Measurements from ENCODE around the gene NME7. TPM values are rescaled to one million over a fixed set of nuclear protein-coding genes. Genes with fewer than 3 reads are reported as not detected.

NME7 gene
- total RNA-seq, 2 experiments from 2014 or later, result 14.7 to 24.7 TPM

GRCh38 chr1:169271098-169271497 is 96.5 kb downstream of the NME7 start:
- H3K27ac Mint-ChIP-seq, result no peak overlapping the region

DNA sequence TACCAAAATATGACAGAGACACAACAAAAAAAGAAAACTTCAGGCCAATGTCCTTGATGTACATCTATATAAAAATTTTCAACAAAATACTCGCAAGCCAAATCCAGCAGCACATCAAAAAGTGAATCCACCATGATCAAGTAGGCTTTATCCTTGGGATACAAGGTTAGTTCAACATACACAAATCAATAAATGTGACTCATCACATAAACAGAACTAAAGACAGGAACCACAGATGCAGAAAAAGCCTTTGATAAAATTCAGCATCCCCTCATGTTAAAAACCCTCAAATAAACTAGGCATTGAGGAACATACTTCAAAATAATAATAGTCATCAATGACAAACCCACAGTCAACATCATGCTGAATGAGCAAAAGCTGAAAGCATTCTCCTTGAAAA is 101.5 kb downstream of the NME7 start:
- Mint-ChIP-seq H3K27me3 (no peaks in the 10 kb centered on the region), H3K9me3 (peaks cover 8% of the 10 kb centered on the region), H3K4me3 (no peak overlapping the region), H3K27ac (no peak overlapping the region), H3K4me1 (peaks cover 1% of the 10 kb centered on the region), H3K36me3 (peaks cover 13% of the 10 kb centered on the region)
- ATAC-seq (ENCODE audit: low read depth) (no peak), DNase-seq (no peak)
- POLR2A ChIA-PET, result no interaction called here

More at GRCh38 chr1:169271098-169271497, 96.5 kb downstream of the NME7 start:
- Mint-ChIP-seq H3K9me3 (peaks cover 1% of the 10 kb centered on the region), H3K27me3 (no peaks in the 10 kb centered on the region), H3K36me3 (peaks cover 2% of the 10 kb centered on the region), H3K4me1 (peaks cover 5% of the 10 kb centered on the region), H3K4me3 (no peak overlapping the region)
- POLR2A ChIA-PET, result no interaction called here
- ATAC-seq (ENCODE audit: low read depth) (no peak), DNase-seq (no peak)

GRCh38 chr1:169263059-169263458 is 104.5 kb downstream of the NME7 start:
- peaks cover 7% of the 10 kb centered on the region for H3K9me3 Mint-ChIP-seq
- H3K36me3 Mint-ChIP-seq, result peaks cover 15% of the 10 kb centered on the region
- no peak overlapping the region for H3K4me3 Mint-ChIP-seq
- POLR2A ChIA-PET, result no interaction called here
- no peaks in the 10 kb centered on the region for H3K27me3 Mint-ChIP-seq
- DNase-seq (no peak), ATAC-seq (ENCODE audit: low read depth) (no peak)
- H3K27ac Mint-ChIP-seq, result no peak overlapping the region
- H3K4me1 Mint-ChIP-seq, result no peaks in the 10 kb centered on the region

DNA sequence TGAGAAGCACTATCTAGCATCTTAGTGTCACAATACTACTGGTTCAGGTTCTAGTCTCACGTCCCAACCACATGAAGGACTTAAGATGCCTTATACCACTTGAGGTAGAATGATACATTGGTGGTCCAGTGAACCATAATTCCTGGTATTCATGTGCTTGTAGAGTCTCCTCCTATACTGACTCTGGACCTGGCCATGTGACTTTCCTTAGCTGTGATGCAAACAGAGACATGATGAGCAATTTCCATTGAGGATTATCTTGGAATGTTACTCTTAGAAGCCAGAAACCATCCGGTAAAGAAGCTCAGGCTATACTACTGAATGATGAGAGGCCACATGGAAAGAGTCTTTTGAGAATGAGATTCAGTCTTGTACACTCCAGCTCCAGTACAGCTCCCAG is 105.7 kb downstream of the NME7 start:
- H3K4me3 Mint-ChIP-seq, result no peak overlapping the region
- DNase-seq (no peak), ATAC-seq (ENCODE audit: low read depth) (no peak)
- H3K36me3 Mint-ChIP-seq, result peaks cover 17% of the 10 kb centered on the region
- POLR2A ChIA-PET, result no interaction called here
- H3K27me3 Mint-ChIP-seq, result no peaks in the 10 kb centered on the region
- H3K4me1 Mint-ChIP-seq, result no peaks in the 10 kb centered on the region
- H3K9me3 Mint-ChIP-seq, result peaks cover 7% of the 10 kb centered on the region
- no peak overlapping the region for H3K27ac Mint-ChIP-seq

- no peaks in the 10 kb centered on the region for H3K27me3 Mint-ChIP-seq
- H3K9me3 Mint-ChIP-seq, result peaks cover 7% of the 10 kb centered on the region
- no peak for DNase-seq
- no peak for ATAC-seq (ENCODE audit: low read depth)
- peaks cover 14% of the 10 kb centered on the region for H3K36me3 Mint-ChIP-seq
- no peak overlapping the region for H3K27ac Mint-ChIP-seq
- POLR2A ChIA-PET, result no interaction called here
- no peak overlapping the region for H3K4me3 Mint-ChIP-seq
- H3K4me1 Mint-ChIP-seq, result no peaks in the 10 kb centered on the region
These were observed 107.0 kb downstream of the NME7 start for GRCh38 chr1:169260478-169261151.

- H3K27me3 Mint-ChIP-seq, result no peaks in the 10 kb centered on the region
- H3K27ac Mint-ChIP-seq, result no peak overlapping the region
- peaks cover 9% of the 10 kb centered on the region for H3K36me3 Mint-ChIP-seq
- no peaks in the 10 kb centered on the region for H3K4me1 Mint-ChIP-seq
- ATAC-seq (ENCODE audit: low read depth), result no peak
- no peak for DNase-seq
- no peak overlapping the region for H3K4me3 Mint-ChIP-seq
- POLR2A ChIA-PET, result no interaction called here
- peaks cover 2% of the 10 kb centered on the region for H3K9me3 Mint-ChIP-seq
These were observed 107.8 kb downstream of the NME7 start for GRCh38 chr1:169259816-169260215.

DNA sequence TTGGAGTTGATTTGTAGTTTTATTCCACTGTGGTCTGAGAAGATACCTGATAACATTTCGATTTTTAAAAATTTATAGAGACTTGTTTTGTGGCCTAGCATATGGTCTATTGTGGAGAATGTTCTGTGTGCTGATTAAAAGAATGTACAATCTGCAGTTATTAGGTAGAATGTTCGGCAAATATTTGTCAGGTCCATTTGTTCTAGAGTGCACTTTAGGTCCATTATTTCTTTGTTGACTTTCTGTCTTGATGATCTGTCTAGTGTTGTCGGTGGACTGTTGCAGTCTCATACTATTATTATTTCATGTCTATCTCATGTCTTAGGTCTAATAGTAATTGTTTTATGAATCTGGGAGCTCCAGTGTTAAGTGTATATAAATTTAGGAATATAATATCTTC is 116.8 kb downstream of the NME7 start:
- DNase-seq, result no peak
- Mint-ChIP-seq H3K9me3 (peaks cover 2% of the 10 kb centered on the region), H3K27ac (no peak overlapping the region), H3K36me3 (no peaks in the 10 kb centered on the region), H3K27me3 (no peaks in the 10 kb centered on the region), H3K4me1 (no peaks in the 10 kb centered on the region), H3K4me3 (no peak overlapping the region)
- no peak for ATAC-seq (ENCODE audit: low read depth)
- POLR2A ChIA-PET, result no interaction called here

DNA sequence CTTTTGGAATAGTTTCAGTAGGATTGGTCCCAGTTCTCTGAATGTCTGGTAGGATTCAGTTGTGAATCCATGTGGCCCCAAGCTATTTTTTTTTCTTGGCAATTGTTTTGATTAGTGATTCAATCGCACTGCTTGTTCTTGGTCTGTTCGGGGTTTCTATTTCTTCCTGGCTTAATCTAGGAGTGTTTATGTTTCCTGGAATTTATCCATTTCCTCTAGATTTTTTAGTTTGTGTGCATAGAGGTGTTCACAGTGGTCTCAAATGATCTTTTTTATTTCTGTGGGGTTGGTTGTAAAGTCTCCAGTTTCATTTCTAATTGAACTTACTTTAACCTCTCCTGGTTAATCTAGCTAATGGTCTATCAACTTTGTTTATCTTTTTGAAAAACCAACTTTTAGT is 117.6 kb downstream of the NME7 start:
- no peaks in the 10 kb centered on the region for H3K4me1 Mint-ChIP-seq
- POLR2A ChIA-PET, result no interaction called here
- H3K9me3 Mint-ChIP-seq, result peaks cover 2% of the 10 kb centered on the region
- no peak for DNase-seq
- no peak for ATAC-seq (ENCODE audit: low read depth)
- no peak overlapping the region for H3K4me3 Mint-ChIP-seq
- no peak overlapping the region for H3K27ac Mint-ChIP-seq
- H3K27me3 Mint-ChIP-seq, result no peaks in the 10 kb centered on the region
- H3K36me3 Mint-ChIP-seq, result no peaks in the 10 kb centered on the region

GRCh38 chr1:169249611-169250010 is 118.0 kb downstream of the NME7 start:
- Mint-ChIP-seq H3K4me1 (no peaks in the 10 kb centered on the region), H3K27me3 (no peaks in the 10 kb centered on the region), H3K9me3 (peaks cover 2% of the 10 kb centered on the region), H3K27ac (no peak overlapping the region), H3K4me3 (no peak overlapping the region), H3K36me3 (peaks cover 1% of the 10 kb centered on the region)
- ATAC-seq (ENCODE audit: low read depth), result no peak
- no peak for DNase-seq
- POLR2A ChIA-PET, result no interaction called here

DNA sequence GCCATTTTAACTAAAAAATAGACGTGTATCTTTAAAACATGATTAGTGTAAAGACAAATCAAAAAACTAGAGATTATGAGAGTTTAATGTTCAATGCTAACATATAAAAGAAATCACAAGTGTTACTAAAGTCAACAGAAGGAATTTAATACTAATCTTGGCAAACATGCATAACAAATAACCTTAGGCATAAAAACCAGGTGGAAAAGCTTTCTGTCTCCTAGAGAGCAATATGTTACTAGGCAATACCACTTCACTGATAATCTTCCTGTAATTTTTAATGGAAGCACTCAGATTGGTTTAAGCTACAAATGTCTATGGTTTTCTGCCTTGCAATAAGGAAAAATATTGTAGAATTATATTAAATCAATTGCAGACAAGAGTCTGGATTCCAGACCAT is 121.9 kb downstream of the NME7 start:
- H3K4me1 Mint-ChIP-seq, result no peaks in the 10 kb centered on the region
- H3K27me3 Mint-ChIP-seq, result no peaks in the 10 kb centered on the region
- ATAC-seq (ENCODE audit: low read depth), result no peak
- H3K4me3 Mint-ChIP-seq, result no peak overlapping the region
- DNase-seq, result no peak
- H3K9me3 Mint-ChIP-seq, result no peaks in the 10 kb centered on the region
- POLR2A ChIA-PET, result no interaction called here
- peaks cover 3% of the 10 kb centered on the region for H3K36me3 Mint-ChIP-seq
- H3K27ac Mint-ChIP-seq, result no peak overlapping the region

DNA sequence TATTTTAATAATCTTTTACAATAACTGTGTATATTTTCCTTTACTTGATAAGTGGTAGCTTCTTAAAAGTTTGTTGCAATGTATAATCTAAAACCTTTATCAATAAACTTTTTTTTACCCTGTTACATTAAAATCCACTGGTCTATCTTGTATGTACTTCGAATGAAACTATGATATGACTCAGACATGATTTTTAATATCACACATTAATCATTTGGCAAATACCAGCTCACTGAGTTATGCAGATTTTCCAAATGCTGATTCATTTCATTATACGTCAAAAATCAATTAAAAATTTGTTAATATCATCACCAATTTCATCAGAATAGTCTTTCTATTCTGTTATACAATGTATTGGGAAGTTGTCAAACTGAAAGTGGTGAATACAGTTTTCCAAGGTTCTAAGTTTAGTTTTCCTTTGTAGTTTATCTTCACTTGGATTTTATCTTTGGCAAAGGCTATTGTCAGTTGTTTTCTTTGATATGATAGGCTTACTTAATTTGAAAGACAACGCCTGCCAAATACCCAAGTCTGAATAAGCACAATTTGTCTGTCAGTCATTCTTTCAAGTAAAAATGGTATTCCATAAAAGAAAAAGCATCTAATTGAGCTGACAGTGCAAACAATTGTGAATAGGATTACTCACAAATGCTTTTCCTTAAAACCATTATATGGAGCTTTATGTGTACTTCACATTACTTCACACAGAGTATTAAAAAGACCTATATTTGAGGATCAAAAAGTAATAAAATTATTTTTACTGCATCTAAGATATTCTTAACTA is 127.0 kb downstream of the NME7 start:
- Mint-ChIP-seq H3K27me3 (no peaks in the 10 kb centered on the region), H3K36me3 (peaks cover 5% of the 10 kb centered on the region), H3K9me3 (no peaks in the 10 kb centered on the region), H3K4me1 (no peaks in the 10 kb centered on the region), H3K27ac (no peak overlapping the region), H3K4me3 (no peak overlapping the region)
- ATAC-seq (ENCODE audit: low read depth) (no peak), DNase-seq (no peak)
- POLR2A ChIA-PET, result no interaction called here

GRCh38 chr1:169236880-169237279 is 130.7 kb downstream of the NME7 start:
- no peak for DNase-seq
- H3K9me3 Mint-ChIP-seq, result no peaks in the 10 kb centered on the region
- H3K4me3 Mint-ChIP-seq, result no peak overlapping the region
- no peak for ATAC-seq (ENCODE audit: low read depth)
- POLR2A ChIA-PET, result no interaction called here
- H3K27me3 Mint-ChIP-seq, result no peaks in the 10 kb centered on the region
- peaks cover 10% of the 10 kb centered on the region for H3K36me3 Mint-ChIP-seq
- peaks cover 2% of the 10 kb centered on the region for H3K4me1 Mint-ChIP-seq
- H3K27ac Mint-ChIP-seq, result no peak overlapping the region

DNA sequence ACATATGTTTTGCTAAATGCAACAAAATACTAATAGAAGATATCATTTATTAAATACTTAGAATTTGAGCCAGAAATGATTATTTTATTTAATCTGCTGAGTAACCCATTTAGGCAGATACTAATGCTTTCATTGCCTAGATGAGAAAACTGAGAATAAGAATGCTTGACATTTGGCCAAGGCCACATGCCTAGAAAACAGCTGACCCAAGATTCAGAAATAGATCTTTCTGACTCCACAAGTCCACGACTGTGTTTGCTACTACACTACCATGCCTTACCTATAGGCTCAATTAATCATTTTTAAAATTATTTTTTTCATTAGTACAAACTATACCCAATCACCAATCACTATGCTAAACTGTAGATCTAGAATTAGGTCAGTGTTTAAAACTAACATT is 131.5 kb downstream of the NME7 start:
- Mint-ChIP-seq H3K9me3 (no peaks in the 10 kb centered on the region), H3K4me3 (no peak overlapping the region), H3K4me1 (peaks cover 2% of the 10 kb centered on the region), H3K27me3 (no peaks in the 10 kb centered on the region), H3K27ac (no peak overlapping the region), H3K36me3 (peaks cover 10% of the 10 kb centered on the region)
- POLR2A ChIA-PET, result no interaction called here
- no peak for ATAC-seq (ENCODE audit: low read depth)
- no peak for DNase-seq

- Mint-ChIP-seq H3K9me3 (no peaks in the 10 kb centered on the region), H3K36me3 (peaks cover 12% of the 10 kb centered on the region), H3K27me3 (no peaks in the 10 kb centered on the region), H3K4me1 (peaks cover 2% of the 10 kb centered on the region), H3K27ac (no peak overlapping the region), H3K4me3 (no peak overlapping the region)
- POLR2A ChIA-PET, result no interaction called here
- ATAC-seq (ENCODE audit: low read depth) (no peak), DNase-seq (no peak)
These were observed 132.0 kb downstream of the NME7 start for GRCh38 chr1:169235568-169235967.

Measured in activated naive CD8-positive, alpha-beta T cell treated with anti-CD3 and anti-CD28 coated beads, Interleukin-2, amount 10 ng/mL, durations not matched to agents 7 days and 5 days (primary cell).